ENCODE measurements around the gene STIP1. TPM values are rescaled to one million over a fixed set of nuclear protein-coding genes. Genes with fewer than 3 reads are reported as not detected.
A peak's percentile ranks its signal among the peaks of the same experiment; 100 is the strongest.

Gene STIP1
- total RNA-seq, 1 donor from 2014 or later: 77.7 TPM

DNA sequence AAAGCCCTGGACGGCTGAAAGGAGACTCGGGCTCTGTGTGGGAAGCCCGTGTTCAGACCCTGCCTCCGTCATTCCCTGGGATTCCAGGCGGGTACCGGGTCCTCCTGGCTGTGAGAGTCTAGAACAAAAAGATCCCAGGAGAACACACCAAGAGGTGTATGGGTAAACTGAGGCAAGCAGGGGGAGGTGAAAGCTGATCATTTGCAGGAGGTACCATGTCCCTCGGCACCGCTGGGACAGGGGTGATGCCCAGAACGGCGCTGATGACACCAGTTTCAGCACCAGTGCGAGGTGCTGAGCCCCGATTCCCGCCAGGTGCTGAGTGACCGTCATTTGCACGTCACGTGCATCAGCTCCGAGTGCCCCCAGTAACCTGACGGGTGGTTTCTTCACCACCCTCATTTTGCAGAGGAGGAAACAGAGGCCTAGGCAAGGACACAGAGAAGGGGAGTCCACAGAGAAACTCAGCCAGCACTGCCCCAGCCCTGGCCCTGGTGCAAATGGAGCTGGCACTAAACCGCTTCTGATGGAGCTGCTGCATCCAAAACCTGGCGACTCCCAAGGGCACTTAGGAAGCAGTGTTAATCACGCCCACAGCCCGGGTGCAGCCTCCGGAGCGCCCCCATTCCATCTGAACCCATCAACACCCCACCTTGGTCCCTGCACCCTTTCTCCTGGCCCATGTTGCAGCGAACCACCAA lies 36.9 kb upstream of the STIP1 start:
- Histone ChIP-seq H3K4me1 (peaks cover 0 to 3% of the 10 kb centered on the region in 2 donors), H3K9me3 (no peaks in the 10 kb centered on the region), H3K4me3 (peak overlapping the region in 1 of 2 donors; percentile 43), H3K36me3 (no peaks in the 10 kb centered on the region), H3K27me3 (no peaks in the 10 kb centered on the region), H3K27ac (no peak overlapping the region)
- intact Hi-C loops (cut with DNase I): loop anchor here (1.0 to 5.0 kb wide), 3 partner anchors 149 to 382 kb away; partner anchors contain the start of gene ZFTA
- no peak for DNase-seq (ENCODE audit: low spot score in 2 of 2)
- TF ChIP-seq, protein P1, sequence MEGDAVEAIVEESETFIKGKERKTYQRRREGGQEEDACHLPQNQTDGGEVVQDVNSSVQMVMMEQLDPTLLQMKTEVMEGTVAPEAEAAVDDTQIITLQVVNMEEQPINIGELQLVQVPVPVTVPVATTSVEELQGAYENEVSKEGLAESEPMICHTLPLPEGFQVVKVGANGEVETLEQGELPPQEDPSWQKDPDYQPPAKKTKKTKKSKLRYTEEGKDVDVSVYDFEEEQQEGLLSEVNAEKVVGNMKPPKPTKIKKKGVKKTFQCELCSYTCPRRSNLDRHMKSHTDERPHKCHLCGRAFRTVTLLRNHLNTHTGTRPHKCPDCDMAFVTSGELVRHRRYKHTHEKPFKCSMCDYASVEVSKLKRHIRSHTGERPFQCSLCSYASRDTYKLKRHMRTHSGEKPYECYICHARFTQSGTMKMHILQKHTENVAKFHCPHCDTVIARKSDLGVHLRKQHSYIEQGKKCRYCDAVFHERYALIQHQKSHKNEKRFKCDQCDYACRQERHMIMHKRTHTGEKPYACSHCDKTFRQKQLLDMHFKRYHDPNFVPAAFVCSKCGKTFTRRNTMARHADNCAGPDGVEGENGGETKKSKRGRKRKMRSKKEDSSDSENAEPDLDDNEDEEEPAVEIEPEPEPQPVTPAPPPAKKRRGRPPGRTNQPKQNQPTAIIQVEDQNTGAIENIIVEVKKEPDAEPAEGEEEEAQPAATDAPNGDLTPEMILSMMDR (IDR thresholded peaks at IDR 0.05): peak in 1 of 3 experiments; percentile 21

DNA sequence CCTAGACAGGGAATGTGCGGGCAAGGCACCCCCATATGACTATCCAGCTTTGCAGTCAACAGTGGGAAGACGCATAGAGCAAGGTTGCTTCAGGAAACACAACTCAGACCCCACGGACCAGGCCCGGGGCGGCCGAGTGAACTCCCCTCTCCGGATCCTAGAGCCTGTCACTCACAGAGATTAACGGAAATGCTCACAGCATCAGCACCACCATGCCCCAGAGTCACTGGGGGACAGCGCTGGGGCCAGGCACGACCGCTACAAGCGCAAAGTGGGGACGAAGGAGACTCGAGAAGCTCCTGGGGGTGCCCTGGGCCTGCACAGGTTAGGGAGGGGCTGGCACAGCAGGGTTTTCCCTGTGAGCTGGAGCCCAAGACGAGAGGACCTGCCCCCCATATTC lies 35.9 kb upstream of the STIP1 start:
- H3K27me3 ChIP-seq: no peaks in the 10 kb centered on the region
- TF ChIP-seq, protein P1 (IDR thresholded peaks at IDR 0.05): no peak
- no peak for DNase-seq (ENCODE audit: low spot score in 2 of 2)
- H3K27ac ChIP-seq: no peak overlapping the region
- H3K36me3 ChIP-seq: no peaks in the 10 kb centered on the region
- H3K9me3 ChIP-seq: no peaks in the 10 kb centered on the region
- intact Hi-C loops (cut with DNase I): no loop called here
- H3K4me1 ChIP-seq: peaks cover 0 to 3% of the 10 kb centered on the region in 2 donors
- no peak overlapping the region for H3K4me3 ChIP-seq

DNA sequence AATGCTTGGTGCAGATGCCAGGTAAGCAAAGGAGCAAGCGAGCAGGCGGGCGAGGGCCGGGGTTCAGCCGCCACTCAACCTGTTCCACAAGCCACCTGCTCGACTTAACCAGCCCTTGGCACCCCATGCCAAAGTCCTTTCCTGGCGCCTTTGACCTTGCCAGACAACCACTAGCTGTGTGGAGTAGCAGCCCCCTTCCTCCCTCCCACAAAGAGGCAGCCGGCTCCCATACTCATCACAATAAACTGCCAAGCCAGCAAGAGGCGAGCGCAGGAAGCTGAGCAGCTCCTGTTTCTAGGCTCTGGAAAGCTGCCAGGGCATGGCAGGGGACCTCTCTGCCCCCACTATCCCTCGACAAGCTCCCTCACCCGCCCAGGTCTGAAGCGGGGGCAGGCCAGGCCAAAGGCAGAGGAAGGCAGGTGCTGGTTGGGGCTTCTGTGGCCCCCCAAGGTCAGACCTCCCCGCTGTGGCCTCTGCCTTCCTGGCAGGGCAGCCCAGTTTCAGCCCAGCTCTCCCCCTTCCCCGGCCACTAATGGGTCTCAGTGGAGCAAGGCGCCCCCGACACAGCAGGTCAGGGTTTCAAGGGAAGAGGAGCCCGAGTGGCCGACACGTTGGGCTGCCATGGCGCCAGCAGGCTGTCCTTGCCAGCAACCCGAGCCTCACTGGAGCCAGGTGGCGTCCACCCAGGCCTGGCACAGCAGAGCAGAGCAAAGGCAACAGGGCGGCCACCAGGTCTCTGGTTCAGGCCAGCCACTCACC lies 35.3 kb upstream of the STIP1 start:
- no peak for DNase-seq (ENCODE audit: low spot score in 2 of 2)
- H3K27ac ChIP-seq: no peak overlapping the region
- peaks cover 0 to 3% of the 10 kb centered on the region in 2 donors for H3K4me1 ChIP-seq
- no peaks in the 10 kb centered on the region for H3K36me3 ChIP-seq
- no peaks in the 10 kb centered on the region for H3K27me3 ChIP-seq
- TF ChIP-seq, protein P1 (IDR thresholded peaks at IDR 0.05): no peak
- intact Hi-C loops (cut with DNase I): no loop called here
- H3K9me3 ChIP-seq: no peaks in the 10 kb centered on the region
- H3K4me3 ChIP-seq: no peak overlapping the region

DNA sequence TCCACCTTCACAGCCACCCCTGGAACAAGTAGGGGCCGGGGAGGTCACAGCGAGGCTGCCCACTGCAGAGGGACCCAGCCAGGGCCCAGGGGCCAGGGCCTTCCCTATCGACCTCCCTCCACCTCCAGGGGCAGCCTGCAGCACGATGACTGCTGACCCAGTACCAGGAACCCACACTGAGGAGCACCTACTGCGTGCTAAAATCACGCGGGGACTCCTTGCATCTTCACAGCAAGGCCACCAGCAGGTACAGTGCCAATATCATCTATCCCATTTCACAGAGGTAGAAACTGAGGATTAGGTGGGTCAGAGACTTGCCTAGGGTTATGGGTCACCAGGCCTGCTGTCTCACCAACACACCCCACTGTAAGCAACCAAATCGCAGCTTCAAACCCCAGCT lies 34.6 kb upstream of the STIP1 start:
- H3K9me3 ChIP-seq: no peaks in the 10 kb centered on the region
- H3K27ac ChIP-seq: no peak overlapping the region
- no peaks in the 10 kb centered on the region for H3K27me3 ChIP-seq
- no peak for DNase-seq (ENCODE audit: low spot score in 2 of 2)
- intact Hi-C loops (cut with DNase I): no loop called here
- H3K4me3 ChIP-seq: no peak overlapping the region
- TF ChIP-seq, protein P1 (IDR thresholded peaks at IDR 0.05): no peak
- H3K4me1 ChIP-seq: peaks cover 0 to 3% of the 10 kb centered on the region in 2 donors
- no peaks in the 10 kb centered on the region for H3K36me3 ChIP-seq

DNA sequence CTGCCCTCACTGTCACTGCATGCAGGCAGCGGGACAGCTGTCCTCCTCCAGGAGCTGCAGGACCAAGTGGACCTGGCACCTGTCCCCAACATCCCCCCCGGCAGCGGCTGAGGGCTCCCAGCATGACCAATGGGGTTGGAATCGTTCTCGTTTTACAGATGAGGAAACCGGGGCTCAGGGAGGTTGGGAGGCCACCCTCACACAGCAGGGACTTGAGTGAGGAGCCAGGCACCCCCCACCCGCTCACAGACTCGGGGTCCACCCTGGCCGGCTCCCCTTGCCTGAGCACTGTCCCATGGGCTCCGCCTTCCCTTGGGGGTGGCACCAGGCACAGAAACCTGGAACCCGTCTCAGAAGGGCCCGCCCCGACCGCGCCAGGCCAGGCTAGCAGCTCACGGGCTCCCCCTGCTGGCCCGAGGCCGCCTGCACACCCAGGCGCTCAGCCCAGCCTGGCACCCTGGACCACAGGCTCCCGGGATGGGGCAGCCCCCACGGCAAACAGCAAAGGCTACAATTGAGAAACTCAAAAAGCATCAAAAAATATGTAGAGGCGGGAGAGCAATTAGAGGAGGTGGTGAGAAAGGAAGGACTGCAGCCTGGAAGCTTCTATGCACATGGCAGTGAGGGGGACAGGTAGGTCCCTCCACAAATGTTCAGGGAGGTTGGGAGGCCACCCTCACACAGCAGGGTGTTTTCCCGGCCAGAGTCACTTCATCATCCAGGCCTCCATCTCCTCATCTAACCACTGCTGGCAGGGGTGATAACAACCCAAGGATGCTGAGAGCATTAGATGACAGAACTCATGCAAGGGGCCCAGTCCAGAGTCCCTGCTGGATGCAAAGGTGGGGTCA lies 32.9 kb upstream of the STIP1 start:
- Histone ChIP-seq H3K9me3 (no peaks in the 10 kb centered on the region), H3K36me3 (no peaks in the 10 kb centered on the region), H3K4me3 (no peak overlapping the region), H3K27ac (no peak overlapping the region), H3K4me1 (peaks cover 0 to 3% of the 10 kb centered on the region in 2 donors), H3K27me3 (no peaks in the 10 kb centered on the region)
- DNase-seq (ENCODE audit: low spot score in 2 of 2): peak in 1 of 2 donors; percentile 75
- intact Hi-C loops (cut with DNase I): loop anchor here (1.0 kb wide), 1 partner anchor 153 kb away; no protein-coding TSS in a partner anchor
- TF ChIP-seq, protein P1 (IDR thresholded peaks at IDR 0.05): peak; percentile 87 to 100 (median 100)

Measured in ascending aorta (tissue), 2 donors.